NCI-H2227 treated with DMSO at 0.1 percent for 48 hours (cell line): ENCODE measurements around the gene TMEM150C.
"Not testable (repeated sequence)": the region's sequence is repeated elsewhere in the genome, so short reads cannot be mapped to it uniquely, and the experiment has no call there.

ENCODE experiments used
- DNase-seq: peaks from one replicate; lab custom pipeline; 2025; lab: John Stamatoyannopoulos, UW

Gene TMEM150C

GRCh38 chr4:82569076-82569475 is 7.3 kb upstream of the TMEM150C start:
- no peak for DNase-seq

GRCh38 chr4:82567444-82567843 is 5.7 kb upstream of the TMEM150C start:
- DNase-seq = no peak

- no peak for DNase-seq
Measured at GRCh38 chr4:82562564-82562854, 721 bp upstream of the TMEM150C start.

GRCh38 chr4:82560853-82561785 is 669 bp downstream of the TMEM150C start:
- no peak for DNase-seq

- DNase-seq = no peak
Measured at GRCh38 chr4:82559735-82560120, 2.1 kb downstream of the TMEM150C start.

GRCh38 chr4:82559090-82559734 is 2.6 kb downstream of the TMEM150C start:
- not testable (repeated sequence) for DNase-seq

- no peak for DNase-seq
Measured at GRCh38 chr4:82555276-82555675, 6.5 kb downstream of the TMEM150C start.

GRCh38 chr4:82553020-82553419 is 8.8 kb downstream of the TMEM150C start:
- no peak for DNase-seq

- no peak for DNase-seq
Measured at GRCh38 chr4:82551734-82552133, 10.1 kb downstream of the TMEM150C start.

- not testable (repeated sequence) for DNase-seq
Measured at GRCh38 chr4:82547850-82548249, 13.9 kb downstream of the TMEM150C start.

- no peak for DNase-seq
Measured at GRCh38 chr4:82543131-82543530, 18.7 kb downstream of the TMEM150C start.

- DNase-seq = no peak
Measured at GRCh38 chr4:82542642-82543041, 19.1 kb downstream of the TMEM150C start.

- no peak for DNase-seq
Measured at GRCh38 chr4:82529322-82529721, 32.5 kb downstream of the TMEM150C start.

GRCh38 chr4:82528868-82529267 is 32.9 kb downstream of the TMEM150C start:
- no peak for DNase-seq

- no peak for DNase-seq
Measured at GRCh38 chr4:82528074-82528473, 33.7 kb downstream of the TMEM150C start.

GRCh38 chr4:82525307-82525911 is 36.4 kb downstream of the TMEM150C start:
- DNase-seq = no peak

GRCh38 chr4:82524570-82525152 is 37.1 kb downstream of the TMEM150C start:
- DNase-seq = no peak

GRCh38 chr4:82523179-82523578 is 38.6 kb downstream of the TMEM150C start:
- DNase-seq = no peak

GRCh38 chr4:82522472-82522871 is 39.3 kb downstream of the TMEM150C start:
- DNase-seq = no peak

- DNase-seq = no peak
Measured at GRCh38 chr4:82521283-82521682, 40.5 kb downstream of the TMEM150C start.

GRCh38 chr4:82519776-82520175 is 42.0 kb downstream of the TMEM150C start:
- no peak for DNase-seq

GRCh38 chr4:82519072-82519471 is 42.7 kb downstream of the TMEM150C start:
- DNase-seq = no peak

GRCh38 chr4:82517043-82517442 is 44.7 kb downstream of the TMEM150C start:
- DNase-seq = no peak
